Measurements from ENCODE around the gene RAB40C.

RAB40C gene

DNA sequence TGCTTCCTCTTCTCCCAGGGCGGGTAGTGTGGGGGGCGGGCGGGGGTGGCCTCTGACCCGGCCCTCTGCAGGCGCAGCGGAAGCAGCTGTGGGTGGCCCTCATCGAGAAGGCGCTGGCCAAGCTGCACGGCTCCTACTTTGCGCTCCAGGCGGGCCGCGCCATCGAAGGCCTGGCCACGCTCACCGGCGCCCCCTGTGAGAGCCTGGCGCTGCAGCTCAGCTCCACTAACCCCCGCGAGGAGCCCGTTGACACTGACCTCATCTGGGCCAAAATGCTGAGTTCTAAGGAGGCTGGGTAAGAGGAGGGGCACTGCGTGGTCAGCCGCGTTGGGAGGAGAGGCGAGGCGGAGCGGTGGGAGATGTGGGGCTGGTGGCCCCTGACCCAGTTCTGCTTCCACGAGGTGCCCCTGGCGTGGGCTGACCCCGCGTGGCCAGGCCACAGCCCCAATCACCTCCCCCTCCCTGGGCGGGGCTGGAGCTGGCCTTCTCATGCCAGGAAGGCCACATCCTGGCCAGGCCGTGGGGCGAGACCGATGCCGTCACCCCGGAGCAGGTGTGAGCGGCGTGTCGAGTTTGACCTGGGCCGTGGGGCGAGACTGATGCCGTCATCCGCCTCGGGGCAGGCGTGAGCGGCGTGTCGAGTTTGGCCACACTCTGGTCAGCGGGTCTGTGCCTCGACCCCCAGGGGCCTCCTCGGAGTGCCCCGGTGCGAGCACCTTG, 40.2 kb upstream of the RAB40C start:
- DNase-seq (ENCODE audit: low spot score) = no peak
- TF ChIP-seq, protein P1, sequence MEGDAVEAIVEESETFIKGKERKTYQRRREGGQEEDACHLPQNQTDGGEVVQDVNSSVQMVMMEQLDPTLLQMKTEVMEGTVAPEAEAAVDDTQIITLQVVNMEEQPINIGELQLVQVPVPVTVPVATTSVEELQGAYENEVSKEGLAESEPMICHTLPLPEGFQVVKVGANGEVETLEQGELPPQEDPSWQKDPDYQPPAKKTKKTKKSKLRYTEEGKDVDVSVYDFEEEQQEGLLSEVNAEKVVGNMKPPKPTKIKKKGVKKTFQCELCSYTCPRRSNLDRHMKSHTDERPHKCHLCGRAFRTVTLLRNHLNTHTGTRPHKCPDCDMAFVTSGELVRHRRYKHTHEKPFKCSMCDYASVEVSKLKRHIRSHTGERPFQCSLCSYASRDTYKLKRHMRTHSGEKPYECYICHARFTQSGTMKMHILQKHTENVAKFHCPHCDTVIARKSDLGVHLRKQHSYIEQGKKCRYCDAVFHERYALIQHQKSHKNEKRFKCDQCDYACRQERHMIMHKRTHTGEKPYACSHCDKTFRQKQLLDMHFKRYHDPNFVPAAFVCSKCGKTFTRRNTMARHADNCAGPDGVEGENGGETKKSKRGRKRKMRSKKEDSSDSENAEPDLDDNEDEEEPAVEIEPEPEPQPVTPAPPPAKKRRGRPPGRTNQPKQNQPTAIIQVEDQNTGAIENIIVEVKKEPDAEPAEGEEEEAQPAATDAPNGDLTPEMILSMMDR (IDR thresholded peaks at IDR 0.05; ENCODE audit: extremely low read depth, missing control alignments) = no peak

DNA sequence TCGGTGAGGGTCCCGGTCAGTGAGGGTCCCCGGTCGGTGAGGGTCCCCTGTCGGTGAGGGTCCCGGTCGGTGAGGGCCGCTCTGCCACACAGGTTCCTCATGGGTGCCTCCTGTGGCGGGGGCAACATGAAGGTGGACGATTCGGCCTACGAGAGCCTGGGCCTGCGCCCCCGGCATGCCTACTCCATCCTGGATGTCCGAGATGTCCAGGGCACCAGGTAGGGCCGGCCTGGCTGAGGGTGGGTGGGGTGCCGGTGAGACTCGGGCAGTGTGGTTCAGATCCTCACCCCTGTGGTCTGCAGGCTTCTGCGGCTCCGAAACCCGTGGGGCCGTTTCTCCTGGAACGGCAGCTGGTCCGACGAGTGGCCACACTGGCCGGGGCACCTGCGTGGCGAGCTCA, 38.7 kb upstream of the RAB40C start:
- TF ChIP-seq, protein P1 (IDR thresholded peaks at IDR 0.05; ENCODE audit: extremely low read depth, missing control alignments) = no peak
- DNase-seq (ENCODE audit: low spot score) = no peak

DNA sequence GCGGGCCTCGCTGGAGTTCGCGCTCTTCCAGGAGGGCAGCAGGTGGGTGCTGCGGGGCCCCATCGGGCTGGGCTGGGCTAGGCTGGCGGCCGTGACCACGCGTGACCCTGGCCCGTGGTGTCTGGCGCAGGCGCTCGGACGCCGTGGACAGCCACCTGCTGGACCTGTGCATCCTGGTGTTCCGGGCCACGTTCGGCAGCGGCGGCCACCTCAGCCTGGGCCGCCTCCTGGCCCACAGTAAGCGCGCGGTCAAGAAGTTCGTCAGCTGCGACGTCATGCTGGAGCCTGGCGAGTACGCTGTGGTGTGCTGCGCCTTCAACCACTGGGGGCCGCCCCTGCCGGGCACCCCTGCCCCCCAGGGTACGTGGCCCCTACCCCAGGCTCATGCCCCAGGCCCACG, 37.7 kb upstream of the RAB40C start:
- TF ChIP-seq, protein P1 (IDR thresholded peaks at IDR 0.05; ENCODE audit: extremely low read depth, missing control alignments) = no peak
- DNase-seq (ENCODE audit: low spot score) = no peak

DNA sequence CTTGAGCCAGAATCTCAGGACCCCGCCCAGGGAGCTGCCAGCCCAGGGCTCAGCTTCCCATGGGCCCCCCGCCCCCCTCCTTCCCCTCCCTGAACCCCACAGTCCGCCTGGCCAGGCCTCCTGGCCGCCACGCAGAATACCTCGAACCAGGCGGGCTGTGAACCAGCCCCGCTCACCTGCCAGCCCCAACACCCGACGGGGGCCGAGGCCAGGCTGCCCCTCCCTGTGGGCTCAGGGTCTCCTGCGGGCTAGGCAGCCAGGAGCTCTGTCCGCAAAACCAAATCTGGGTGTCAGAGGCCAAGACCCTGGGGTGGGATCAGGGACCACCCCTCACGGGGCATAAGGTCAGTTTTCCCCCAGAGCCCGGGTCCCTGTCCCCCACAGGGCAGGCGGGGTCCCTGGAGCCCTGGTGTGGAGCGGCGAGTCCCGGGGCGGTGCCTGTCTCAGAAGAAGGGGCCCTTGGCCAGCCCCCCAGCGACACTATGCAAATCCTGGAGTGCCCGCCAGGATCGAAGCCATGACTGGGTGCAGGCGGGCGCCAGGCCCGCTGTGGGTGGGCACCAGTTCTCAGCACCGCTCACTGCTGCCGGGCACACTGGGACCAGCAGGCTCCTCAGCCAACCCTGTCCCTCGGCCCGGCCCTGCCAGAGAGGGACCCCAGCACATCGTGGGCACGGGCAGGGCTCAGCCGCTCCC, 36.1 kb upstream of the RAB40C start:
- TF ChIP-seq, protein P1 (IDR thresholded peaks at IDR 0.05; ENCODE audit: extremely low read depth, missing control alignments) = no peak

DNA sequence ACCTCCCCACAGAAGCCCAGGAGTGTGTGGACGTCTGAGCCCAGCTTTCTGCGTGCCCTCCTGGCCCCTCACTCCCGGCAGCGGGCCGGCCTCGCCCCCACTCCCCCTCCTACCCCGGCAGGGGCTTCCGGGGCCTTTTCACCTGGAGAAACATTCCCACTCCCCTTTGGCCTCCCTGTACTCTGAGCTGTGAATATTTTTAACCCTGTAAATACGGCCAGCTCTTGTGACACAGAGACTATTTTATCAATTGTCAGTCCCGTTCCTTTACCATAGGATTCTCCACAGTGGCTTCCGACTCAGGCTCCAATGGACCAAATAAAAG, 35.6 kb upstream of the RAB40C start:
- no peak for DNase-seq (ENCODE audit: low spot score)

More for the DNA sequence above, 36.1 kb upstream of the RAB40C start:
- DNase-seq (ENCODE audit: low spot score) = no peak

DNA sequence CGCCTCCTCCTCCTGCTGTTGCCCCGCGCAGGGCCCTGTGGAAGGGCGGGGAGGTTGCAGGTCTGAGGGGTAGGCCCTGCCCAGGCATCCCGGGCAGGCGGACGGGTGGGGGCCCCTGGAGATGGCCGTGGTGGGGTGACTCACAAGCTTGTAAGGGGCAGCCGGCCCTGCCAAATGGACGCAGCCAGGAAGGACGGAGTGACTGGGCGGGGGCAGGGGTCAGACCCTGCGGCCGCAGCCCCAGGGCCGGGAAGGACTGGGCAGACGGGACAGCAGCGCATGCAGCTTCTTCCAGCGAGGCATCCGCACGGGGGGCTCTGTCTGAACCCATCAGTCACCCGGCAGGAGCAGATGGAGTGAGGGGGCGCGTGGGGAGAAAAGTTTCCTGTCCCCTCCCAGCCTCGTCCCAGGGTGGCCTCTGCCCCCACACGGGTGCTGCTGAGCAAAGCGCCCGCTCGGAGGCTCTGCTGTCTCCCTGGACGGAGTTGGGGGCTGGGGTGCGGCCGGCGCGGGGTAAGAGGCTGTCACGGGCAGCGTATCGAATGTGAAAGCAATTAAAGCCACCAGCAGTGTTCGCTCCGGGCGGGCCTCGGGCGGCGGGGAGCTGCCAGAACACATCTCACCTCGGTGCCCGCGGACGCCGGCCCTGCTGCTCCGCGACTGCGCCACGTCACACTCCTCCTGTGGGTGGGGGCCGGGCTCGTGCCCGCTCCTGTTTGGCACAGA, 35.1 kb upstream of the RAB40C start:
- no peak for DNase-seq (ENCODE audit: low spot score)

More for the DNA sequence above, 35.6 kb upstream of the RAB40C start:
- TF ChIP-seq, protein P1 (IDR thresholded peaks at IDR 0.05; ENCODE audit: extremely low read depth, missing control alignments) = no peak

More for the DNA sequence above, 35.1 kb upstream of the RAB40C start:
- TF ChIP-seq, protein P1 (IDR thresholded peaks at IDR 0.05; ENCODE audit: extremely low read depth, missing control alignments) = no peak
